GDM1 (cell line): ENCODE measurements around the gene GRAP2.
"Not testable (repeated sequence)": the region's sequence is repeated elsewhere in the genome, so short reads cannot be mapped to it uniquely, and the experiment has no call there.

Source experiments
- DNase-seq: peaks from one replicate; lab custom pipeline; 2025; lab: John Stamatoyannopoulos, UW

The GRAP2 gene

GRCh38 chr22:39900306-39901227, at the start of gene GRAP2:
Gene GRAP2, plus strand, starts transcription at chr22:39901084. Its CDS starts 46,023 bp downstream, at chr22:39947107.
- peak; percentile 58 for DNase-seq

GRCh38 chr22:39851606-39852315, 49.1 kb upstream of the GRAP2 start:
- DNase-seq = no peak

GRCh38 chr22:39852799-39853198, 48.1 kb upstream of the GRAP2 start:
- no peak for DNase-seq

GRCh38 chr22:39856588-39856987, 44.3 kb upstream of the GRAP2 start:
- no peak for DNase-seq

- DNase-seq = no peak
These were observed 40.8 kb upstream of the GRAP2 start for GRCh38 chr22:39859903-39860588.

- DNase-seq = no peak
These were observed 32.1 kb upstream of the GRAP2 start for GRCh38 chr22:39868741-39869140.

GRCh38 chr22:39869797-39870196, 31.1 kb upstream of the GRAP2 start:
- DNase-seq = not testable (repeated sequence)

- DNase-seq = no peak
These were observed 29.7 kb upstream of the GRAP2 start for GRCh38 chr22:39871008-39871798.

- DNase-seq = no peak
These were observed 28.3 kb upstream of the GRAP2 start for GRCh38 chr22:39872548-39872947.

- DNase-seq = no peak
These were observed 26.9 kb upstream of the GRAP2 start for GRCh38 chr22:39873965-39874364.

- DNase-seq = not testable (repeated sequence)
These were observed 25.6 kb upstream of the GRAP2 start for GRCh38 chr22:39875176-39875885.

GRCh38 chr22:39877079-39877845, 23.6 kb upstream of the GRAP2 start:
- DNase-seq = no peak

GRCh38 chr22:39880722-39881121, 20.2 kb upstream of the GRAP2 start:
- DNase-seq = no peak

- no peak for DNase-seq
These were observed 17.8 kb upstream of the GRAP2 start for GRCh38 chr22:39883057-39883456.

GRCh38 chr22:39889924-39890323, 11.0 kb upstream of the GRAP2 start:
- not testable (repeated sequence) for DNase-seq

- no peak for DNase-seq
These were observed 7.4 kb upstream of the GRAP2 start, which contains the start of gene ENTHD1 for GRCh38 chr22:39893526-39893925. Gene ENTHD1, minus strand, starts transcription at chr22:39893760. Its CDS starts 6,012 bp downstream, at chr22:39887748.

- DNase-seq = no peak
These were observed 6.3 kb upstream of the GRAP2 start for GRCh38 chr22:39894554-39895092.

- no peak for DNase-seq
These were observed 5.2 kb upstream of the GRAP2 start for GRCh38 chr22:39895682-39896081.

- DNase-seq = no peak
These were observed 4.4 kb upstream of the GRAP2 start for GRCh38 chr22:39896313-39896996.
